Measurements from ENCODE around the gene CTBP2.

CTBP2 gene

GRCh38 chr10:125121003-125121402, 39.4 kb downstream of the CTBP2 start:
- DNase-seq, result no peak

DNA sequence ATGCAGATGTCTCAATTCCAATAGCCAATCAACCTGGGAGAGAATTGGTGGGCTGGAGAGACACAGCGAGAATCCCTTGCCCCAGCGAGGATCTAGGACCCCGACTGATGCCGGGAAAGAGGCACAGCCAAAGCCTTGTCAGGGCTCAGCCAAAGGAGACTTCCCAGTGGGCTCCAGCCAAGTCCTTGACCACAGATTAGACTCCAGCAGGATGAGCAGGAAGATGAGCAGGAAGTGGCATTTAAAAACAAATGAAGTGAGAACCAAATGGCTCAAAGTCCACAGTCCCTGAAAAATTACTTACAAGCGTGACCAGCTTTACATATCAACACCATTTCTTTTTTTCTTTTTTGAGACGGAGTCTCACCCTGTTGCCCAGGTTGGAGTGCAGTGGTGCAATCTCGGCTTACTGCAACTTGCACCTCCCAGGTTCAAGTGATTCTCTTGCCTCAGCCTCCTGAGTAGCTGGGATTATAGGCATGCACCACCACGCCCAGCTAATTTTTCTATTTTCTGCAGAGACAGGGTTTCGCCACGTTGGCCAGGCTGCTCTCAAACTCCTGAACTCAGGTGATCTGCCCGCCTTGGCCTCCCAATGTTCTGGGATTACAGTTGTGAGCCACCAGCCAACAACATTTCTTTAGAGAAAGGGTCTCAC, 40.2 kb downstream of the CTBP2 start:
- no peak for DNase-seq

DNA sequence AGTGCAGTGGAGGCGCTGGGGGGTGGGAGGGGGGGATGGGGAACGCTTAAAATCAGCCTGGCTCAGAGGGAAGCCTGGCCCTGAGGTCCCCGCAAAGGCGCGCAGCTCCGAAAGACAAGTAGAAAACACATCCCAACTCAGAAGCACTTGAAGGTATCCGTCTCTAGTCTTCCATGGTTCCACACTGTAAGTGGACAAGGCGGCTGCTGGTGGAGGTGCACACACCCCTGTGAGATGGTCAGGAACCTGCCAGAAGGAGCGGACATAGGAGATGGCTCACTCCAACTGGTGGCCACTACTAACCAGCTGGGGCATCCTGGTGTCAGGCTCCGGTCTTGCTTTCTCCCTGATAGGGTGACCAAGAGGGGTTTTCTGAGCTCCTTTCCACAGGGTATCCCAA, 41.7 kb downstream of the CTBP2 start:
- no peak for DNase-seq

GRCh38 chr10:125118011-125118611, 42.3 kb downstream of the CTBP2 start:
- DNase-seq, result no peak

- DNase-seq, result no peak
Measured at GRCh38 chr10:125116652-125117310, 43.6 kb downstream of the CTBP2 start.

DNA sequence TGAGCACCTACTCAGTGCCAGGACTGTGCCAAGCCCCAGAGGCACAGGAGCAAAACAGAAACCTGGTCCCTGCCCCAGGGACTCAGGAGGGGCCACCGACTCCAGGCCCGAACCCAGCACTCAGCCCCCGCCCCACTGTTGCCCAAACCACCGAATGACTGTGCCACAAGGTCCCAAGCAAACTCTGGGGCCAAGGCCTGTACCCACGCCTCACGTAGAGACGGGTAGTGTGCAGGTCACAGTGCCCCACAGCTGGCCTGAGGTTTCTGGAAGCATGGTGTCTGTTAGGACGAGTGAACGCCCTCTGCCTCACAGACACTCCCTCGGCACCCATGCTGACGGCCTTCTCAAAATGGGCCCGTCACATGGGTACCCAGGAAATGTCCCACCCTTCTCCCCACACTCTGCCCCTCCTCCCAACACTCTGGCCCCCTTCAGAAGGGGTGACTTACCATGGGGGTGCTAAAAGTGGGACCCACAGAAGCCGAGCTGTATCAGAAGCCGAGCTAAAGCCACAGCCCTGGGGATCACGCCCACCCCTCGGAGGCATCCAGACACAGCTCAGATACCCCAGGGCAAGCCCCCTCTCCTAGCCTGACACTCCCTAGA, 44.2 kb downstream of the CTBP2 start:
- no peak for DNase-seq

- DNase-seq, result no peak
Measured at GRCh38 chr10:125115409-125115808, 45.0 kb downstream of the CTBP2 start.

DNA sequence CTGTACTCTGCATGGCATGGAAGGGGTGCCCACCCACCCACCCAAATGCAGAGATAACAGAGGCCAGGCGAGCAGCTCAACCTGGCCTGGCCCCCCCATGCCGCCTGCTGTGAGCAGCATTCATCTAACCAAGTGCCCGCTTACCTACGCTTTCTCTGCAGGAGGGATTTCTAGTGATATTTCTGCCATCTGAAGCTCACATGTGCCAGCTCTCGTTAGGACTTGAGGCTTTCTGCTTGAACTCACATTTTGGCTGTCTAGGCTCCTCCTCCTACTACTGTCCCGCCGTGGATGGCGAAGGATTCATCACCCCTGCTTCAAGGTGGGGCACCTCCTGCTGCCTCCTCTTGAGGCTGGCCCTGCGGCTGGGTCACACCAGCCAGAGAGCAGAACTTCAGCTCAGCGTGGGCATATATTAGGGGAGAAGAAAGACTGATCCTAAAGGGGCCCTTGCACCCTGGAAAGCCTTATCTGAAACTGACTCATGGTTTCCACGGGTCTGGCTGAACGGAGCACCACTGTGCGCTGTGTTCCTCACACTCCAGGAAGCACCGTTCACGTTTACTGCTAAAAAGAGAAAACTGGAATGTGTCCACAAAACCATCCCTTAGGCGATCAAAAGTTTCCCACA, 45.5 kb downstream of the CTBP2 start:
- no peak for DNase-seq

- no peak for DNase-seq
Measured at GRCh38 chr10:125113691-125114371, 46.5 kb downstream of the CTBP2 start.

DNA sequence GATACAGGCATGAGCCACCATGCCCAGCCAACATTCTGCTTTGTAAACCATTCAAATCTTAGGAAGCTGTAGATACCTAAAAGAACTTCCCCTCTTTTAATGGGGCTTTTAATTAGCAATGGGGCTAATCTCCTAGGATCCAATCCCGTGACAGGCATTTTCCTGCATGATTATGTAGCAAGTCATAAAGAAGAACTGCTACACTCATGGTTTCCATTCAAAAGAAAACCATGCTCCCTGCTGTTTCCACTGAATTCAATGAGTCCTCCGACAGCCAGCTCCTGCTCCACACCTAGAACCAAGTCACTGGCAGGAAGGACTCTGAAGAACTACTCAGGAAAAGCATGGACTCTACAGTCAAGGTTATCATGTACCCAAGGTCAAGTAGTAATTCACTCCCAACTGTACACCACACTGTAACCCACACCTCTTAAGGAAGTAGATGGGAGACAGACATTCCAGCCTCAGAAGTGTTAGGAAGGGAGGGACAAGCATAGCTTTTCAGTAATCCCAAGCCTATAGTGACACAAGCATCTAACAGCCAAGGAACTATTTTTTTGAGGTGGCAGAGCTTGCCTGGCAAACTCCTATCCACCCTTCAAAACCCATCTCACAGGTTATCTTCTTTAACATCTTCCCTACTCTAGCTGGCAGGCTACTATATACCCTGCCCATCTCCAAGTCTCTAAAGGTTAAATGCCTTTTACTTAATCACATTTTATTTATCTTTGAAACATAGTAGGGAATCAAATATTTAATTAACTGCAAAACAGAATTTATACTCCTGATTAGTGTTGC, 47.5 kb downstream of the CTBP2 start:
- no peak for DNase-seq

- no peak for DNase-seq
Measured at GRCh38 chr10:125111118-125111727, 49.1 kb downstream of the CTBP2 start.

DNA sequence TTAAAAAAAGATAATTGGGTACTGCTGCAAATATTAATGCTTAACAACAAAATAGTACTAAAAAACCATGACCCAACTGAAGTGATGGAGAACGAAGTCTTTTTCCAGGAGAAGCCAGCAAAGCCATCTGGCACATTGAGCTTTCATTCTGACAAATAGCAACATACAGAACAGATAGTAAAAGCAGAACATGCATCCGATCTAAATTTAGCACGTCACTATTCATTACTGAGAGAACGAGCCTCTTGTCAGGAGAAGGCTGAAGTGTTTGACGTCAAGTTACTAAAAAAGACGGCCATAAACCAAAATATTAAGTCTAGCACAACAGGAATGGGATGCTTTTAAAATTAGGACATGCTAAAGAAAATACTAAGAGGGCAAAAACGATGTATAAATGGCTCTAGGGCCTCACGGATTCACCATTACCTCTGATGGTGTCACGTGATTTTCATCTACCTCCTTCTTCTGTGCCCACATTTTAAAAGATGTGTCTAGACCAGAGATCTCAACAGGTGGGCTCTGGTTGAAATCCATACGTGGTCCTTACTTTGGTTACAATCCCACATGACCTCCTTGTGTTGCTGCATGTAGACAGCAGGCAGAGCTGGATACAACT, 52.3 kb downstream of the CTBP2 start:
- DNase-seq, result no peak

DNA sequence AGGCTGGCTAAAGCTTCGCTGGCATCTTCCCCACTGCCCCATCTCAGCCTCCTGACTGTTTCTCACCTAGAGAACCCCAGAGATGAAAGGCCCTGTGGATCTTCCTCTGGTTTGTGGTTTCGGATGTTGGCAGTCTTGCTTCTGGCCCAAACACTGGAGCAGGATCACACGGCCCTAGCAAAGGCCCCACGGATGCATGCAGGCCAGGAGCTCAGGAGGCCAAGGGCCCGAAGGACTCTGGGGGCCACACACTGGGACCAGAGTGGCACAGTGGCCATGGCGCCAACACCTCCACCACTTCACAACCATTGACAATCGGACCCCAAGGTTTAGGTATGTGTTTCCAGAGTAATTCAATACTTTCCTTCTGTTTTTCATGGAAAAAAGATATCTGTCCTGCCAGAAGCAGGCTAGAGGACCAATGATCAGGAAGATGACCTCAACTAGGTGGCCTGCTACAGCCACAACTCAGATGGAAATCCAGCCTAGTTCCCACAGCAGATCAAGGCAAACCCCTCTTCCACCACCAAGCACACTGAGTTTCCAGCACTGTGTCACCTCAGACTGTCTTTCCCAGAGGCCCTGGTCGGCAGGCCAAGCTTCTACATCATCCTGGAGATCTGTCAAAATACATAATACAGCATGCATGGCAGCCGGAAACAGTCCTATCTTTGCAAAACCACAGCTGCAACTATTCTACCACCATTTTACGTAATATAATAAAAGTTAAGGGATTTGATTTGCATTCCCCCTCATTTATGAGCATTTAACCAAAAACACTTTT, 53.0 kb downstream of the CTBP2 start:
- DNase-seq, result no peak

DNA sequence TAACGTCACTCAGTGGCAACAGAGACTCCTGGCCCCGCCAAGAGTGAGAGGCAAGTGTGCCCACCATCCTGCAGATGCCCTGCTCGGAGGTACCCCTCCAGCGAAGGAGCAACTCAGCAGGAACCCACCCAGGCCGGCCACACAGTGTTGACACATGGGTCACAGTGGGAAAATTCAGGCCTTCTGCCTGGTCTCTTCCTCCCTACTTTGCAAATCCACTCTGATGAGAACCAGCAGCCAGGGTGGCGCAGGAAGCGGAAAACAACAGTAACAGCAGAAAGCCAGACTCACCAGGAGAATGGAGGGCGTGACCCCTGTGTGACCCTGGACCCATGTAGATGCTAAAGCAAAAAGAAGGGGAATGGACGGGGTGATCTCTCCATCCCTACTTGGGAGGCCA, 53.8 kb downstream of the CTBP2 start:
- DNase-seq, result no peak

DNA sequence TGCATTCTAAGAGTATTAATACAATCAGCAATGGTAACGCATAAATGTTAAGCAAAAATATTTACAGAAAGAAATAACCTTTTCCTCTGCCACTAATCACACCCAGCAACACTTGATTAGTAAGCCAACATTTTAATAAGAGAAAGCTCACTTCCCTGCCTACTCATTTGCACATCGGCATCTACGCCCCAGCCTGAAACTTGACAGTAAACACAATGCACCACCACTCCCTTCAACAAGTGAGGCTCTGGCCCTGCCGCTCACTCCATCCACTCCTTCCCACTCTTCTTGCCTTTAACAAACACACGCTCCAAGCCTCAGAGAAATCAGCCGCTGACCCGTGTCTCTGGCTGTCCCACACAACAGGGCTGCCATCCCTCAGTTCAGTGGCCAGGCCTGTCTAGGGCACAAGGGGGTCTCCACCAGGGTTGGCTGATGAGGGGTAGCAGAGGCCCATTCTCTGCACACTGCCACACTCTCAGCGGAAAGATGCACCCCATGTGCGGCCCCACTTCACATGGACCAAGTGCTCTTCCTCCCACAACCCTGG, 54.6 kb downstream of the CTBP2 start:
- no peak for DNase-seq

GRCh38 chr10:125105155-125105554, 55.2 kb downstream of the CTBP2 start:
- DNase-seq, result no peak

GRCh38 chr10:125104559-125104958, 55.8 kb downstream of the CTBP2 start:
- DNase-seq, result no peak

DNA sequence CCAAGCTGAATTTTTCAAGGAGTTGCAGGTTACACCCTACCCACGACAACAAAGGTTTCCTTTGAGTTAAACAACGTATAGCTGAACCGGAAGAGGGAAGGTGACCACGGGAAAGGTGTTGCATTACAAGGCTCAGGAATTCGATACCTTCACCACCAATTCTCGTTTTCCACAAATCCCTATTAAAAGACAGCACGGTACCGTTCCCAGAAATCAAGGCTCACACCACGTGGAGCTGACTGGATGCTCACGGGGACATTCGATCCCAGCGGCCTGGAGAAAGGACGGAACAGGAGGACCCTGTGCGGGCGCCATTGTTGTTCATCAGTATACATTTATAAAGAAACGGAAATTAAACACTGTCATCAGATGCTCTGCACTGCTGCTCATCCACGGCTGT, 56.4 kb downstream of the CTBP2 start:
- no peak for DNase-seq

- DNase-seq, result no peak
Measured at GRCh38 chr10:125103466-125103865, 56.9 kb downstream of the CTBP2 start.

DNA sequence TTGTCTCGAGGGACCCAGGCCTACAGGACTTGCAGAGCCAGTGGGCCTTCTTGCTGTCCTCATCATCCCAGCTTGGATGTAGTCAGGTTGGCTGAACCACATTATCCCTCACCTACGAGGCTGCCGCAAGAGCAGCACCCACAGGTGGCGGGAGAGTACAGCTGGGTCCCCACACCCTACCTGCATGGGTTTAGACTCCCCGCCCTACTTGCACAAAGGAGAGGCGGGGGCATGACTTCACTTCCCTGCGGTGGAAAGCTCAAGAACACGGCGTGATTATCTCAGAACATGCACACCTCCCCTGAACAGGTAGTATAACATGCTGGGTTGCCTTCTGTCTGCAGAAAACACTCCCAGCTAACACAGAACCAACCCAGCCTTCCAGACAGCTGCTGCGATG, 57.5 kb downstream of the CTBP2 start:
- DNase-seq, result no peak

All from stimulated activated CD4-positive, alpha-beta T cell treated with anti-CD3 and anti-CD28 coated beads, Interleukin-2, amount 100 ng/mL, for 48 hours (primary cell).